ENCODE results near the gene SH3PXD2B. TPM values are rescaled to one million over a fixed set of nuclear protein-coding genes. Genes with fewer than 3 reads are reported as not detected.

SH3PXD2B gene
- total and polyA plus RNA-seq, 2 of the 4 experiments (the other 2 are of a cell fraction): 8.2 to 14.4 TPM

DNA sequence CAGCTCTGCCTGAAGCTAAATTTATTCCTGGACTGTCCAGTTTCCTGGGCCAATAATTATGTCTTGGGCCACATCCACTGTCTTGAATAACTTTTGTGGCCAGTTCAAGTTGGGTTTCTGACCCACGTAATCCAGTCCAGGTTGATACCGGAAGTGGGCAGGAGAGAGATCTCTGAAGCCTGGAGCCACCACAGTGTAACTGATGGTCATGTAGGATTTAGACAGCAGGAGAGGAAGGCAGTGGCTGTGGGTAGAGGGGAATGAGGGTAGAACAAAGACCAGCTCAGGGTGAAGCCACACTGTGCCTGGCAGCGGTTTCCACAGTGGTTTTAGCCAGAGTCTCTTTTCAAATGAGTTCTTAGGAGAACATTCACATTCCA, 30.2 kb downstream of the SH3PXD2B start:
- no TSS peak for BruUV-seq (replicated peaks)
- DNase-seq (no peak), ATAC-seq (ENCODE audit: low read depth) (no peak)
- no peak overlapping the region for H3K4me2 ChIP-seq (ENCODE audit: low read depth, low read length)
- H3K9me3 ChIP-seq (ENCODE audit: control insufficient read depth, insufficient read depth, low read length): no peaks in the 10 kb centered on the region
- H4K91ac ChIP-seq (ENCODE audit: insufficient read depth, low read depth, low read length): no peak overlapping the region
- peaks cover 60% of the 10 kb centered on the region for H4K20me1 ChIP-seq (ENCODE audit: insufficient read depth, low read length)
- ChIA-PET CTCF (no interaction called here), POLR2A (ENCODE audit: unreplicated experiment) (no interaction called here)
- in situ Hi-C loops (cut with MboI; ENCODE audit: low sequenced_read_pairs): no loop called here
- peaks cover 33% of the 10 kb centered on the region for H3K4me1 ChIP-seq (ENCODE audit: control insufficient read depth, insufficient read depth, low read length)
- H2BK5ac ChIP-seq (ENCODE audit: low read depth, low read length, poor library complexity, severe bottlenecking): no peak overlapping the region
- no peak overlapping the region for H2BK15ac ChIP-seq (ENCODE audit: low read depth, low read length)
- H3K9me1 ChIP-seq (ENCODE audit: insufficient read depth, low read length): peaks cover 29% of the 10 kb centered on the region; the same call in 1 of the 2 replicates
- no peak overlapping the region for H3K27ac ChIP-seq (ENCODE audit: insufficient read depth, low read length)
- dilution Hi-C loops (cut with HindIII; ENCODE audit: low sequenced_read_pairs, unreplicated experiment): no loop called here
- H3K23ac ChIP-seq (ENCODE audit: low read depth, low read length): no peak overlapping the region
- H4K5ac ChIP-seq (ENCODE audit: low read depth, low read length): no peak overlapping the region
- no peak overlapping the region for H3K4me3 ChIP-seq (ENCODE audit: insufficient read depth, low read depth, low read length)
- H3K56ac ChIP-seq (ENCODE audit: extremely low read depth, insufficient read depth, low read length): no peak overlapping the region
- intact Hi-C loops (cut with micrococcal nuclease): no loop called here
- WGBS, 2 experiments (ENCODE audit: extremely low coverage in 2 of 2, insufficient read length in 1 of 2): 100% methylated on average over 1 of the region's 3 CpGs; no CpG with 5 or more reads in 1 of the 2 experiments
- no peak overlapping the region for H2BK120ac ChIP-seq (ENCODE audit: low read depth, low read length)
- H3K36me3 ChIP-seq (ENCODE audit: control insufficient read depth, insufficient read depth, low read length): peaks cover 26% of the 10 kb centered on the region; the same call in 1 of the 2 replicates
- no peak overlapping the region for H3K18ac ChIP-seq (ENCODE audit: low read depth, low read length)
- no peak overlapping the region for H2BK20ac ChIP-seq (ENCODE audit: low read depth, low read length)
- H3K9ac ChIP-seq (ENCODE audit: low read depth, low read length): no peak overlapping the region
- no peak overlapping the region for H3K4ac ChIP-seq (ENCODE audit: low read depth, low read length)
- no peak overlapping the region for H2AFZ ChIP-seq (replicated peaks; ENCODE audit: low read length, poor library complexity)
- H3K14ac ChIP-seq (replicated peaks; ENCODE audit: low read depth, low read length): no peak overlapping the region
- no peak overlapping the region for H4K8ac ChIP-seq (ENCODE audit: low read depth in 2 of 2, low read length in 2 of 2)
- H3K79me1 ChIP-seq (ENCODE audit: low read depth in 1 of 2, low read length in 2 of 2): peaks cover 22 to 83% of the 10 kb centered on the region in 2 experiments
- no peak overlapping the region for H2AK5ac ChIP-seq (ENCODE audit: low read depth, low read length)
- no peaks in the 10 kb centered on the region for H3K27me3 ChIP-seq (ENCODE audit: control insufficient read depth, insufficient read depth, low read length)
- H2AK9ac ChIP-seq (replicated peaks; ENCODE audit: low read depth, low read length, poor library complexity): no peak overlapping the region
- TF ChIP-seq, protein P1, sequence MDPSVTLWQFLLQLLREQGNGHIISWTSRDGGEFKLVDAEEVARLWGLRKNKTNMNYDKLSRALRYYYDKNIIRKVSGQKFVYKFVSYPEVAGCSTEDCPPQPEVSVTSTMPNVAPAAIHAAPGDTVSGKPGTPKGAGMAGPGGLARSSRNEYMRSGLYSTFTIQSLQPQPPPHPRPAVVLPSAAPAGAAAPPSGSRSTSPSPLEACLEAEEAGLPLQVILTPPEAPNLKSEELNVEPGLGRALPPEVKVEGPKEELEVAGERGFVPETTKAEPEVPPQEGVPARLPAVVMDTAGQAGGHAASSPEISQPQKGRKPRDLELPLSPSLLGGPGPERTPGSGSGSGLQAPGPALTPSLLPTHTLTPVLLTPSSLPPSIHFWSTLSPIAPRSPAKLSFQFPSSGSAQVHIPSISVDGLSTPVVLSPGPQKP (IDR thresholded peaks at IDR 0.05; ENCODE audit: borderline replicate concordance, low read depth, low read length): no peak
- TF ChIP-seq POLR2A (IDR thresholded peaks at IDR 0.05; ENCODE audit: low read depth, low read length) (no peak), MAFK (IDR thresholded peaks at IDR 0.05; ENCODE audit: low read depth, low read length) (no peak), RAD21 (IDR thresholded peaks at IDR 0.05; ENCODE audit: low read length) (no peak), FOS (IDR thresholded peaks at IDR 0.05; ENCODE audit: low read depth, low read length) (no peak), MAZ (IDR thresholded peaks at IDR 0.05; ENCODE audit: borderline replicate concordance, low read depth, low read length) (no peak), CHD1 (IDR thresholded peaks at IDR 0.05; ENCODE audit: low read depth, low read length) (no peak), RFX5 (IDR thresholded peaks at IDR 0.05; ENCODE audit: low read depth, low read length) (no peak), BHLHE40 (IDR thresholded peaks at IDR 0.05; ENCODE audit: low read depth, low read length) (no peak), MXI1 (IDR thresholded peaks at IDR 0.05; ENCODE audit: borderline replicate concordance, low read depth, low read length) (no peak), NFE2L2 (IDR thresholded peaks at IDR 0.05; ENCODE audit: low read depth, low read length) (no peak)
- TF ChIP-seq, protein P2, sequence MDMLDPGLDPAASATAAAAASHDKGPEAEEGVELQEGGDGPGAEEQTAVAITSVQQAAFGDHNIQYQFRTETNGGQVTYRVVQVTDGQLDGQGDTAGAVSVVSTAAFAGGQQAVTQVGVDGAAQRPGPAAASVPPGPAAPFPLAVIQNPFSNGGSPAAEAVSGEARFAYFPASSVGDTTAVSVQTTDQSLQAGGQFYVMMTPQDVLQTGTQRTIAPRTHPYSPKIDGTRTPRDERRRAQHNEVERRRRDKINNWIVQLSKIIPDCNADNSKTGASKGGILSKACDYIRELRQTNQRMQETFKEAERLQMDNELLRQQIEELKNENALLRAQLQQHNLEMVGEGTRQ (IDR thresholded peaks at IDR 0.05; ENCODE audit: low read depth, low read length): no peak
- TF ChIP-seq, protein P3, sequence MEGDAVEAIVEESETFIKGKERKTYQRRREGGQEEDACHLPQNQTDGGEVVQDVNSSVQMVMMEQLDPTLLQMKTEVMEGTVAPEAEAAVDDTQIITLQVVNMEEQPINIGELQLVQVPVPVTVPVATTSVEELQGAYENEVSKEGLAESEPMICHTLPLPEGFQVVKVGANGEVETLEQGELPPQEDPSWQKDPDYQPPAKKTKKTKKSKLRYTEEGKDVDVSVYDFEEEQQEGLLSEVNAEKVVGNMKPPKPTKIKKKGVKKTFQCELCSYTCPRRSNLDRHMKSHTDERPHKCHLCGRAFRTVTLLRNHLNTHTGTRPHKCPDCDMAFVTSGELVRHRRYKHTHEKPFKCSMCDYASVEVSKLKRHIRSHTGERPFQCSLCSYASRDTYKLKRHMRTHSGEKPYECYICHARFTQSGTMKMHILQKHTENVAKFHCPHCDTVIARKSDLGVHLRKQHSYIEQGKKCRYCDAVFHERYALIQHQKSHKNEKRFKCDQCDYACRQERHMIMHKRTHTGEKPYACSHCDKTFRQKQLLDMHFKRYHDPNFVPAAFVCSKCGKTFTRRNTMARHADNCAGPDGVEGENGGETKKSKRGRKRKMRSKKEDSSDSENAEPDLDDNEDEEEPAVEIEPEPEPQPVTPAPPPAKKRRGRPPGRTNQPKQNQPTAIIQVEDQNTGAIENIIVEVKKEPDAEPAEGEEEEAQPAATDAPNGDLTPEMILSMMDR (conservative IDR thresholded peaks at IDR 0.05; ENCODE audit: low read depth, low read length): no peak

All from IMR-90 (cell line).